PFSK-1 (cell line): ENCODE data around the gene SLC44A1.

ENCODE experiments used
- POLR2AphosphoS5 ChIP-seq: IDR thresholded peaks from 2 replicates; pipeline ENCODE4 v1.6.1; 2012; ENCODE audit warnings: low read depth, mild to moderate bottlenecking, control low read depth, low read length, moderate library complexity
- SIN3A ChIP-seq: IDR thresholded peaks from 2 replicates; pipeline ENCODE4 v1.6.1; 2012; ENCODE audit warnings: mild to moderate bottlenecking, low read length, moderate library complexity, borderline replicate concordance; ENCODE audit not compliant: insufficient read depth
- TAF1 ChIP-seq: IDR thresholded peaks from 2 replicates; pipeline ENCODE4 v1.6.1; 2012; ENCODE audit warnings: low read length, control low read depth, borderline replicate concordance; ENCODE audit not compliant: insufficient read depth

- TF ChIP-seq SIN3A: no peak
- no peak for TF ChIP-seq POLR2AphosphoS5
- no peak for TF ChIP-seq TAF1
Observed at GRCh38 chr9:105455836-105456475, 211.5 kb downstream of the SLC44A1 start.
